GM18502 (cell line): ENCODE measurements around the gene SYT2.

ENCODE experiments used
- ATAC-seq: cut with Tn5 transposase; IDR thresholded peaks from one replicate; pipeline ENCODE4 v1.9.1; 2021; ENCODE audit warnings: mild to moderate bottlenecking; ENCODE audit not compliant: unreplicated experiment, poor library complexity

The SYT2 gene

GRCh38 chr1:202580619-202581018 lies 129.6 kb downstream of the SYT2 start:
- no peak for ATAC-seq

- no peak for ATAC-seq
These were observed 130.4 kb downstream of the SYT2 start for GRCh38 chr1:202579806-202580205.

- ATAC-seq: no peak
These were observed 131.7 kb downstream of the SYT2 start for GRCh38 chr1:202578565-202578964.

- ATAC-seq: no peak
These were observed 132.2 kb downstream of the SYT2 start for GRCh38 chr1:202578001-202578504.

GRCh38 chr1:202577381-202577780 lies 132.9 kb downstream of the SYT2 start:
- ATAC-seq: no peak

GRCh38 chr1:202576816-202577215 lies 133.4 kb downstream of the SYT2 start:
- ATAC-seq: no peak

- ATAC-seq: no peak
These were observed 134.2 kb downstream of the SYT2 start for GRCh38 chr1:202575918-202576653.

GRCh38 chr1:202572867-202573266 lies 137.4 kb downstream of the SYT2 start:
- ATAC-seq: no peak

GRCh38 chr1:202571719-202572339 lies 138.4 kb downstream of the SYT2 start:
- ATAC-seq: no peak

- no peak for ATAC-seq
These were observed 140.6 kb downstream of the SYT2 start for GRCh38 chr1:202569393-202570322.

GRCh38 chr1:202568826-202569225 lies 141.4 kb downstream of the SYT2 start:
- no peak for ATAC-seq

GRCh38 chr1:202568410-202568809 lies 141.8 kb downstream of the SYT2 start:
- no peak for ATAC-seq

GRCh38 chr1:202567738-202568137 lies 142.5 kb downstream of the SYT2 start:
- no peak for ATAC-seq

- peak; percentile 84 for ATAC-seq
These were observed 144.2 kb downstream of the SYT2 start for GRCh38 chr1:202565890-202566602.

GRCh38 chr1:202564958-202565495 lies 145.2 kb downstream of the SYT2 start:
- ATAC-seq: no peak

GRCh38 chr1:202563818-202564217 lies 146.4 kb downstream of the SYT2 start:
- ATAC-seq: no peak

- ATAC-seq: no peak
These were observed 147.7 kb downstream of the SYT2 start for GRCh38 chr1:202562444-202563060.

- no peak for ATAC-seq
These were observed 148.4 kb downstream of the SYT2 start for GRCh38 chr1:202561726-202562443.

GRCh38 chr1:202561240-202561639 lies 149.0 kb downstream of the SYT2 start:
- ATAC-seq: no peak
